Measurements from ENCODE around the gene ZNF813.
"Not testable (repeated sequence)": the region's sequence is repeated elsewhere in the genome, so short reads cannot be mapped to it uniquely, and the experiment has no call there.

ZNF813 gene

GRCh38 chr19:53483751-53484150, 16.2 kb downstream of the ZNF813 start:
- not testable (repeated sequence) for DNase-seq (ENCODE audit: low read depth in 2 of 2)

- DNase-seq (ENCODE audit: low read depth in 2 of 2) = no peak
These were observed 17.8 kb downstream of the ZNF813 start for GRCh38 chr19:53485046-53486004.

GRCh38 chr19:53492153-53492552, 24.6 kb downstream of the ZNF813 start:
- no peak for DNase-seq (ENCODE audit: low read depth in 2 of 2)

- not testable (repeated sequence) for DNase-seq (ENCODE audit: low read depth in 2 of 2)
These were observed 29.9 kb downstream of the ZNF813 start for GRCh38 chr19:53497311-53498023.

- not testable (repeated sequence) for DNase-seq (ENCODE audit: low read depth in 2 of 2)
These were observed 30.5 kb downstream of the ZNF813 start for GRCh38 chr19:53498024-53498395.

GRCh38 chr19:53503151-53503550, 35.6 kb downstream of the ZNF813 start:
- not testable (repeated sequence) for DNase-seq (ENCODE audit: low read depth in 2 of 2)

- DNase-seq (ENCODE audit: low read depth in 2 of 2) = not testable (repeated sequence)
These were observed 36.3 kb downstream of the ZNF813 start for GRCh38 chr19:53503671-53504364.

GRCh38 chr19:53504365-53504703, 36.8 kb downstream of the ZNF813 start:
- DNase-seq (ENCODE audit: low read depth in 2 of 2) = not testable (repeated sequence)

GRCh38 chr19:53504885-53505284, 37.4 kb downstream of the ZNF813 start:
- no peak for DNase-seq (ENCODE audit: low read depth in 2 of 2)

- no peak for DNase-seq (ENCODE audit: low read depth in 2 of 2)
These were observed 39.2 kb downstream of the ZNF813 start for GRCh38 chr19:53506728-53507127.

- DNase-seq (ENCODE audit: low read depth in 2 of 2) = no peak
These were observed 40.2 kb downstream of the ZNF813 start for GRCh38 chr19:53507523-53508442.

- no peak for DNase-seq (ENCODE audit: low read depth in 2 of 2)
These were observed 41.9 kb downstream of the ZNF813 start for GRCh38 chr19:53509443-53509842.

- no peak for DNase-seq (ENCODE audit: low read depth in 2 of 2)
These were observed 42.3 kb downstream of the ZNF813 start for GRCh38 chr19:53509845-53510244.

- DNase-seq (ENCODE audit: low read depth in 2 of 2) = no peak
These were observed 43.8 kb downstream of the ZNF813 start for GRCh38 chr19:53511357-53511756.

- peak in 1 of 2 donors; percentile 17 for DNase-seq (ENCODE audit: low read depth in 2 of 2)
These were observed 44.4 kb downstream of the ZNF813 start for GRCh38 chr19:53511933-53512374.

- DNase-seq (ENCODE audit: low read depth in 2 of 2) = not testable (repeated sequence)
These were observed 47.5 kb downstream of the ZNF813 start for GRCh38 chr19:53515047-53515446.

- no peak for DNase-seq (ENCODE audit: low read depth in 2 of 2)
These were observed 49.7 kb downstream of the ZNF813 start for GRCh38 chr19:53517114-53517741.

GRCh38 chr19:53518121-53518520, 50.6 kb downstream of the ZNF813 start:
- no peak for DNase-seq (ENCODE audit: low read depth in 2 of 2)

- DNase-seq (ENCODE audit: low read depth in 2 of 2) = no peak
These were observed 51.2 kb downstream of the ZNF813 start for GRCh38 chr19:53518716-53519115.

- no peak for DNase-seq (ENCODE audit: low read depth in 2 of 2)
These were observed 51.9 kb downstream of the ZNF813 start for GRCh38 chr19:53519446-53519845.

GRCh38 chr19:53520163-53520546, 52.6 kb downstream of the ZNF813 start:
- DNase-seq (ENCODE audit: low read depth in 2 of 2) = no peak
